Stimulated activated CD4-positive, alpha-beta T cell treated with anti-CD3 and anti-CD28 coated beads, Interleukin-1b, Interleukin-23, amount 100 ng/mL, for 24 hours (primary cell): ENCODE measurements around the gene UBE3C.

ENCODE experiments used
- DNase-seq, 4 experiments: peaks; one replicate each; pipeline ENCODE4 v3.0.0-alpha.2; 2020; ENCODE audit warnings: low read depth in 4 of 4, low spot score in 1 of 4

The UBE3C gene

GRCh38 chr7:157168571-157168970, 29.8 kb downstream of the UBE3C start:
- DNase-seq = no peak

- no peak for DNase-seq
Measured at GRCh38 chr7:157176771-157177170, 38.0 kb downstream of the UBE3C start.

GRCh38 chr7:157177333-157177982, 38.7 kb downstream of the UBE3C start:
- no peak for DNase-seq

- no peak for DNase-seq
Measured at GRCh38 chr7:157177983-157178381, 39.3 kb downstream of the UBE3C start.

GRCh38 chr7:157183832-157184231, 45.1 kb downstream of the UBE3C start:
- DNase-seq = no peak

GRCh38 chr7:157188091-157188665, 49.5 kb downstream of the UBE3C start:
- DNase-seq = no peak

- DNase-seq = no peak
Measured at GRCh38 chr7:157189405-157189804, 50.7 kb downstream of the UBE3C start.

- no peak for DNase-seq
Measured at GRCh38 chr7:157192861-157193260, 54.1 kb downstream of the UBE3C start.

GRCh38 chr7:157193274-157193673, 54.5 kb downstream of the UBE3C start:
- no peak for DNase-seq

GRCh38 chr7:157194948-157195347, 56.2 kb downstream of the UBE3C start:
- DNase-seq = no peak

- no peak for DNase-seq
Measured at GRCh38 chr7:157195868-157196267, 57.1 kb downstream of the UBE3C start.

- no peak for DNase-seq
Measured at GRCh38 chr7:157204134-157204533, 65.4 kb downstream of the UBE3C start.

GRCh38 chr7:157205438-157205837, 66.7 kb downstream of the UBE3C start:
- no peak for DNase-seq

GRCh38 chr7:157208571-157209413, 70.1 kb downstream of the UBE3C start:
- DNase-seq = no peak

- DNase-seq = no peak
Measured at GRCh38 chr7:157210682-157211081, 72.0 kb downstream of the UBE3C start.

- no peak for DNase-seq
Measured at GRCh38 chr7:157211690-157212089, 73.0 kb downstream of the UBE3C start.

GRCh38 chr7:157219154-157219553, 80.4 kb downstream of the UBE3C start:
- DNase-seq = no peak

- DNase-seq = no peak
Measured at GRCh38 chr7:157220916-157221569, 82.3 kb downstream of the UBE3C start.

- no peak for DNase-seq
Measured at GRCh38 chr7:157222687-157223086, 84.0 kb downstream of the UBE3C start.

GRCh38 chr7:157224627-157225026, 85.9 kb downstream of the UBE3C start:
- DNase-seq = no peak

GRCh38 chr7:157228864-157229422, 90.2 kb downstream of the UBE3C start:
- DNase-seq = no peak
